Stimulated activated CD4-positive, alpha-beta T cell treated with anti-CD3 and anti-CD28 coated beads, Interleukin-15, amount 100 ng/mL, for 24 hours (primary cell): ENCODE results near the gene LTV1.
"Not testable (repeated sequence)": the region's sequence is repeated elsewhere in the genome, so short reads cannot be mapped to it uniquely, and the experiment has no call there.

Experiments
- DNase-seq: peaks from one replicate; pipeline ENCODE4 v3.0.0-alpha.2; 2020

LTV1 gene

GRCh38 chr6:143844006-143844405, 868 bp downstream of the LTV1 start:
- DNase-seq: no peak

DNA sequence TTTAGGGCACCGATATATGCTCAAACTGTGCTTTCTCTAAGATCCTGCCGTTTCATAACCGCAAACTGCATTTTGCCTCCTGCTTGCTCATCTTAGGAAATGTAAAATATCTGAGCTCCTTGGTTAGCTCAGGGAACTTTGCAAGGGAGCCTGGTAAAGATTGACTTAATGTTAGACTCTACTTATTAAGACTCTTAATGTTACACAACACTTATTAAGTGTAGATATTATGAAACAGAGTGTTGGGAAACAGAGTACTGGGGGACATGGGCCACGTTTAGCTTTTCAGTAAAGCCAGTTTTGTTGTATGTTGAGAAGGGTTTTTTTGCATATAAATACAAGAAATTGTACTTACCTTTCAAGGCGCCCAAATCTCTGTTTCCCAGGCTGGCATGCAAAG, 1.9 kb downstream of the LTV1 start:
- DNase-seq: no peak

GRCh38 chr6:143851706-143852105, 8.6 kb downstream of the LTV1 start:
- not testable (repeated sequence) for DNase-seq

DNA sequence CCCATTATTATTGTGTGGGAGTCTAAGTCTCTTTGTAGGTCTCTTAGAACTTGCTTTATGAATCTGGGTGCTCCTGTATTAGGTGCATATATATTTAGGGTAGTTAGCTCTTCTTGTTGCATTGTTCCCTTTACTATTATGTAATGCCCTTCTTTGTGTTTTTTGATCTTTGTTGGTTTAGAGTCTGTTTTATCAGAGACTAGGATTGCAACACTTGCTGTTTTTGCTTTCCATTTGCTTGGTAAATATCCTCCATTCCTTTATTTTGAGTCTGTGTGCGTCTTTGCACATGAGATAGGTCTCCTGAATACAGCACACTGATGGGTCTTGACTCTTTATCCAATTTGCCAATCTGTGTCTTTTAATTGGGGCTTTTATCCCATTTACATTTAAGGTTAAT, 11.9 kb downstream of the LTV1 start:
- not testable (repeated sequence) for DNase-seq

DNA sequence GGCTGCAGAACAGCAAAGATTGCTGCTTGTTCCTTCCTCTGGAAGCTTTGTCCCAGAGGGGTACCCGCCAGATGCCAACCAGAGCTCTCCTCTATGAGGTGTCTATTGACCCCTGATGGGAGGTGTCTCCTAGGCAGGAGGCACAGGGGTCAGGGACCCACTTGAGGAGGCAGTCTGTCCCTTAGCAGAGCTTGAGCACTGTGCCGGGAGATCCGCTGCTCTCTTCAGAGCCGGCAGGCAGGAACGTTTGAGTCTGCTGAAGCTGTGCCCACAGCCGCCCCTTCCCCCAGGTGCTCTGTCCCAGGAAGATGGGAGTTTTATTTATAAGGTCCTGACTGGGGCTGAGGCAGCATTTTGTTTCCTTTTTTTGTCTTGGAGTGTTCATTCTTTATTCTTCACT, 13.6 kb downstream of the LTV1 start:
- not testable (repeated sequence) for DNase-seq

DNA sequence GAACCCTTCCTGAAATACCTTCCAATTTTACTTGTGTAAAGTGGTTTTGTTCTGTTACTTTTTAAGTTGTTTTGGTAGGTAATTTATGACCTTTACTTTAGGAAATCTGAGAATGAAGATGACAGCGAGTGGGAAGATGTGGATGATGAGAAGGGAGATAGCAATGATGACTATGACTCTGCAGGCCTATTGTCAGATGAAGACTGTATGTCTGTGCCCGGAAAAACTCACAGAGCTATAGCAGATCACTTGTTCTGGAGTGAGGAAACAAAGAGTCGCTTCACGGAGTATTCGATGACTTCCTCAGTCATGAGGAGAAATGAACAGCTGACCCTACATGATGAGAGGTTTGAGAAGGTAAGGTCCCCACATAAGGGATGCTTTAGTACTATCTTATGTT, 14.5 kb downstream of the LTV1 start:
- no peak for DNase-seq

- DNase-seq: no peak
These were observed 16.9 kb downstream of the LTV1 start for GRCh38 chr6:143859891-143860660.

DNA sequence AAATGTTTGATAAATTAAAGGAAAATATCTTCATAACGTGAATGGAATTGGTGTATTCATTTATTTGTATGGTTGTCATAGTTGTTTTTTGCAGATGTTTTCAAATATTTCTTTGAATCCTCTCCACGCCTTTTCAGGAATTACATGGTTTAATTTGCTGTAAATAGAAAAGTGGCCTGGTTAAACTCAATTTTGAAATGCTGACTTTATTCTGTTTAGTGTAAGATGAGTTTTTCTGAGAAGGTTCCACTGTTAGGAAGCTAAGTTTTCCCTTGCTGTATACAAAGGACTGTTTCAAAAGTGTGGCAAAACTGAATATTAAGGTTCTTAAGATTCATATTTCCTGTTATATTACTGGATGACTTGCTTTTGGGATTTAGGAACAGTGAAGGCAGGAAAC, 20.6 kb downstream of the LTV1 start:
- no peak for DNase-seq

- no peak for DNase-seq
These were observed 21.1 kb downstream of the LTV1 start, which contains the start of gene ZC2HC1B for GRCh38 chr6:143864234-143864633. TSS of gene ZC2HC1B (plus strand) at chr6:143864474. CDS start at chr6:143864540, 66 bp downstream.

GRCh38 chr6:143867236-143867635, 24.1 kb downstream of the LTV1 start:
- DNase-seq: no peak

DNA sequence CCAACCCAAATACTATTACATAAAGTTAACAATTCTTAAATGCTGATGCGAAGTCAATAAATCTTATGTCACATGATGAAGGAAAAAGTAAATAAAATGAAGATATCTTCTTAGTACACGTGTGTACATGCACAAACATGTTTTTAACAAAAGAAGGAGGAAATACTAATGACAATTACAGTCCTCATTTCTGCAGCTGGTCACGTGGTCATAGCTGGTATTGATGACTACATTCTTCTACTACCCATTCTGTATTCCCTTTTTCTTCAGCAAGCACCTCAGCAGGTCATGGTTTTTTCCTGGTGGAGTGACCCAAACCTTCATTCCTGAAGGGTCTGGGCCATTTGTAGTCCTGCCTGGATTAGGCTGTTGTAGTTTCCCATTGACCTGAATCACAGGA, 25.7 kb downstream of the LTV1 start:
- DNase-seq: not testable (repeated sequence)

- DNase-seq: not testable (repeated sequence)
These were observed 28.1 kb downstream of the LTV1 start for GRCh38 chr6:143871202-143871730.

- DNase-seq: no peak
These were observed 29.1 kb downstream of the LTV1 start for GRCh38 chr6:143872201-143872600.

- DNase-seq: not testable (repeated sequence)
These were observed 30.5 kb downstream of the LTV1 start for GRCh38 chr6:143873600-143873999.

GRCh38 chr6:143874503-143874902, 31.4 kb downstream of the LTV1 start:
- DNase-seq: not testable (repeated sequence)

GRCh38 chr6:143877584-143878271, 34.6 kb downstream of the LTV1 start:
- DNase-seq: no peak

DNA sequence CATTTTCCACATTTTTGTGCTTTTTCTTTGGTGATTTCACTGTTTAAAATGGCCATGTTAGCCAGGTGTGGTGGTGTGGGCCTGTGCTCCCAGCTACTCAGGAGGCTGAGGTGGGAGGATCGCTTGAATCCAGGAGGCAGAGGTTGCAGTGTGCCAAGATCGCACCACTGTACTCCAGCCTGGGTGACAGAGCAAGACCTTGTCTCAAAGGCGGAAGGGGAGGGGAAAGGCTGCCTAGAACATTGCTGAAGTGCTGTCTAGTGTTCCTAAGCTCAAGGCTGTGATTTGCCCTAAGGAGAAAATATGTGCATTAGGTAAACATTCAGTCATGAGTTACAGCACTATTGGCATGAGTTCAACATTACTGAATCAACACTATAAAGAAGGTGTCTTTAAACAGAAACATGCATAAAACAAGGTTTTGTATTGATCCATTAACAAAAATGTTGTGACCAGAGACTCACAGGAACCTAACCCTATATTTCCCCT, 35.2 kb downstream of the LTV1 start:
- no peak for DNase-seq

DNA sequence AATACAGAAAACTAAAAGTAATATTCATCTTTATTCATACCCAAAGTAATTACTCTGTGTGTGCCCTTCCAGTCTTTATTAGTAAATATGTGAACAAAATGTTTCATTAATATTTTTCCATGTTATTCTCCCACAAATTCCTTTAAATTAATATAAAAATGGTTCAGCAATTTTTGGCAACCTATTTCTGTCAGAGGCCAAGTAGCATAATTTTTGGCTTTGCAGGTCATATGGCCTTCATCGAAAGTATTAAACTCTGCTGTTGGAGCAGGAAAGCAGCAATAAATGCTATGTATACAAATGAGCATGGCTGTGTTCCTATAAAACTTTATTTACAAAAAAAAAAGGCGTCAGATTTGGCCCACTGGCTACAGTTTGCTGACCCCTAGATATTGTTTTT, 37.3 kb downstream of the LTV1 start:
- no peak for DNase-seq

DNA sequence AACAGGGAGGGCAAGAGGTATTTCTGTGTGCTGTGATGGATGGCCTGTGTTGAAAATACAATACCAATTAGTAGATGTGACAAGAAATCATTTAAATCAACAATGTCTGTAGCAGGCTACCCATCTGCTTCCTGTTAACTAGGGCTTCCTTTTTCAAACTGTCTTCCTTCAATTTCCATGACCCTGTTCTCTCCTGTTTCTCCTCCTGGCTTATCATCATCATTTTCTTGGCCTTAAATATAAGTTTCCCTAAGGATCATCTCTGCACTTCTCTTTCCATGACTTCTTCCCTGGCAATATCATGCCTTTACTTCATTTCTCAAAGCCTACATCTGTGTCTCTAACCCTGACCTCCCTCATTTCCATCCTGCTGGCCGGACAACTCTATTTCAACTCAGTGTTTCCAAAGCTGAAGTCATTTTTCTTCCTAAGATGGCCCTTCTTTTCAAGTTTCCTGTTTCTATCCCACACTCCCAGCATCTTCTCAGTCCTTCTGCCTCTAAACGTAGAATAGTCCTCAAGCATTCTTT, 39.3 kb downstream of the LTV1 start:
- no peak for DNase-seq

DNA sequence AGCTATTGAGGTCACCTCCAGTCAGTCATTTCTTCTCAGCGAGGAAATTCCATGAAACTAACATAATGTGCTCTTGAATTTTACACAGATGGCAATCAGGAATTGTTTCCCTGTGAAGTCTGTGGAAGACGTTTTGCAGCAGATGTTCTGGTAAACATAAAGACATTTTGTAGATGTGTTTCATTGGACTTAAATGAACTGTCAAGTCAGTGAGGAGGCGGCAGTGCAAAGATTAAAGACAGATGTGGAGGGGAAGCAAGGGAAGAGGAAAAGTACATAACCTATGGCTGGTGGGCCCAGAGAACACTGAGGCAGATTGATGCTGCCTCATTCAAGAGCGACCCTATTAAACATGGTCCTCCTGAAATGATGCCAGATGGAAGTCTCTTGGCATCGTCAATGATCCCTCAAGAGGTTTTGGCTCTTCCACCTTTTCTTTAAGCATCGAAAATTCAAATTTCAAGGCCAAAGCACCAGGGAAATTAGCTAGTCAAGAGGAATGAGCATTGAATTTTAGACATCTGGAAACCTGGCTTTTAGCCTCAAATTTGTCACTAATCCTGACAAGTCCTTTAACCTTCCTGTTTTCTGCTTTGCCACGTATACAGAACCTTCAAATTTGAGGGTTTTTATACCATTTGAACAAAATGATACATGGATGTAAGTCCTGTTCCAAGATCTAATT, 41.2 kb downstream of the LTV1 start:
- DNase-seq: no peak

DNA sequence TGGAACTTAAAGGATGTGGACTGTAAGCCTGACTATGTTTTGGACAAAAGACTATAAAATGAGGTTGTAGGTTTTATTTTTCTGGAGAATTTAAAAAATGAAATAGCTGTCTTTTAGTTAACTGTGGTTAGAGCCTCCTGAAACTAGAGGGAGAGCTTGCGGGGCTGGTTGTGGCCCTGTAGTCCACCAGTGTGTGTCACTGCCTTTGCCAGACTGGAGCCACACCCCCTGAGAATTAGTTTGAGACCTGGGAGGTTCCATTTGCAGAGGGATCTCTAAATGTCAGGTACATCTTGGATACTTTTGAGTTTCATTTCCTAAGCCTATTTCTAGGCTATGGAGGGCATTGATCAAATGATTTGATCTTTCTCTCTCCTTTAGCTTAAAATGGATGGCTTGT, 42.0 kb downstream of the LTV1 start:
- DNase-seq: no peak

- no peak for DNase-seq
These were observed 51.5 kb downstream of the LTV1 start for GRCh38 chr6:143894655-143895054.
